Activated CD4-positive, alpha-beta T cell treated with anti-CD3 and anti-CD28 coated beads for 24 hours (primary cell): ENCODE measurements around the gene CLIP2.
"Not testable (repeated sequence)": the region's sequence is repeated elsewhere in the genome, so short reads cannot be mapped to it uniquely, and the experiment has no call there.

ENCODE experiments used
- DNase-seq, 2 donors: peaks; one replicate each; pipeline ENCODE4 v3.0.0-alpha.2; 2020; ENCODE audit warnings: low read depth in 2 of 2

The CLIP2 gene

GRCh38 chr7:74430961-74431466 is 141.8 kb downstream of the CLIP2 start:
- no peak for DNase-seq

GRCh38 chr7:74437291-74437571 is 148.0 kb downstream of the CLIP2 start:
- DNase-seq, result not testable (repeated sequence)

- no peak for DNase-seq
These were observed 149.1 kb downstream of the CLIP2 start for GRCh38 chr7:74438327-74438726.

GRCh38 chr7:74439541-74439940 is 150.3 kb downstream of the CLIP2 start:
- DNase-seq, result no peak

GRCh38 chr7:74440143-74440542 is 150.9 kb downstream of the CLIP2 start:
- DNase-seq, result not testable (repeated sequence)

- DNase-seq, result no peak
These were observed 152.6 kb downstream of the CLIP2 start for GRCh38 chr7:74441801-74442200.

- no peak for DNase-seq
These were observed 154.5 kb downstream of the CLIP2 start for GRCh38 chr7:74443543-74444247.

GRCh38 chr7:74449144-74449543 is 159.9 kb downstream of the CLIP2 start:
- DNase-seq, result no peak

- DNase-seq, result peak; percentile 52 to 71
These were observed 160.7 kb downstream of the CLIP2 start for GRCh38 chr7:74449809-74450397.

- no peak for DNase-seq
These were observed 163.6 kb downstream of the CLIP2 start for GRCh38 chr7:74452748-74453321.

- DNase-seq, result peak; percentile 18 to 38
These were observed 164.3 kb downstream of the CLIP2 start, which contains the start of gene GTF2IRD1 for GRCh38 chr7:74453322-74454011. Gene GTF2IRD1, plus strand, starts transcription at chr7:74453906. Its CDS starts 54,175 bp downstream, at chr7:74508081.

GRCh38 chr7:74454021-74454924 is 165.1 kb downstream of the CLIP2 start:
- no peak for DNase-seq

- DNase-seq, result no peak
These were observed 165.7 kb downstream of the CLIP2 start for GRCh38 chr7:74454925-74455288.

- no peak for DNase-seq
These were observed 166.1 kb downstream of the CLIP2 start for GRCh38 chr7:74455291-74455804.
